ENCODE measurements around the gene ST6GALNAC1.

Gene ST6GALNAC1

DNA sequence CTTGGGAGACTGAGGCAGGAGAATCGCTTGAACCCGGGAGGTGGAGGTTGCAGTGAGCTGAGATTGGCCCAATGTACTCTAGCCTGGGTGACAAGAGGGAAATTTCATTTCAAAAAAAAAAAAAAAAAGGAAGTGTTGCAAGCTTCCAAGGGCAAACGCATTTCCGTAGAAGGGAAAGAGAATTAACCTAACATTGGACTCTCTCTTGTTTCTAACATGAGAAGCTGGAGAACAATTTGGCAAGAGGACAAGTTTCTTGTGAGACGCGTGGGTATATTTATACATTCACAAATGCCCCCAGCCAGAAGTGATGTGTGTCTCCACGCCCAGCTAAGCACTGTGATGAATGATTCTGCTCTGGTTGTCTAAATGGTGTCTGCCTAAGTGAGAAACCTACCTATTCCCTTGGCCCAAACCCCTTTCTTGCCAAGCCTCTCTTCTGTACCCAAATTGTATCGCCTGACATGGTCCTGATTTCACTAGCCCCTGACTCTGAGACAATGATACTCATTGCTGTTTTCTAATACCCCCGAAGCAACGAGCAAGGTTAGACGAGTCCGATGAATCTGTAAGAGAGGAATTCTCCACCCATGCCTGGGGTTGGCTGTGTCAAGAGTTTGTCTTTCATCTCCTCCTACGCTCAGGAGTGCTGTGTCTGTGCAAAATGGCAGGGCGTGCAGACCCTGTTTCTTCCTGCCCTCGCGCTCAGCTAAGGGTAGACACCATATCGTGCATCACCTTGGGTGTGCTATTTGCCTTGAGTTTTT is 43.7 kb downstream of the ST6GALNAC1 start:
- TF ChIP-seq, protein P1, sequence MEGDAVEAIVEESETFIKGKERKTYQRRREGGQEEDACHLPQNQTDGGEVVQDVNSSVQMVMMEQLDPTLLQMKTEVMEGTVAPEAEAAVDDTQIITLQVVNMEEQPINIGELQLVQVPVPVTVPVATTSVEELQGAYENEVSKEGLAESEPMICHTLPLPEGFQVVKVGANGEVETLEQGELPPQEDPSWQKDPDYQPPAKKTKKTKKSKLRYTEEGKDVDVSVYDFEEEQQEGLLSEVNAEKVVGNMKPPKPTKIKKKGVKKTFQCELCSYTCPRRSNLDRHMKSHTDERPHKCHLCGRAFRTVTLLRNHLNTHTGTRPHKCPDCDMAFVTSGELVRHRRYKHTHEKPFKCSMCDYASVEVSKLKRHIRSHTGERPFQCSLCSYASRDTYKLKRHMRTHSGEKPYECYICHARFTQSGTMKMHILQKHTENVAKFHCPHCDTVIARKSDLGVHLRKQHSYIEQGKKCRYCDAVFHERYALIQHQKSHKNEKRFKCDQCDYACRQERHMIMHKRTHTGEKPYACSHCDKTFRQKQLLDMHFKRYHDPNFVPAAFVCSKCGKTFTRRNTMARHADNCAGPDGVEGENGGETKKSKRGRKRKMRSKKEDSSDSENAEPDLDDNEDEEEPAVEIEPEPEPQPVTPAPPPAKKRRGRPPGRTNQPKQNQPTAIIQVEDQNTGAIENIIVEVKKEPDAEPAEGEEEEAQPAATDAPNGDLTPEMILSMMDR (IDR thresholded peaks at IDR 0.05; ENCODE audit: low read depth, low read length) = no peak
- DNase-seq (ENCODE audit: low read depth in 2 of 2) = peak in 1 of 2 donors; percentile 59

DNA sequence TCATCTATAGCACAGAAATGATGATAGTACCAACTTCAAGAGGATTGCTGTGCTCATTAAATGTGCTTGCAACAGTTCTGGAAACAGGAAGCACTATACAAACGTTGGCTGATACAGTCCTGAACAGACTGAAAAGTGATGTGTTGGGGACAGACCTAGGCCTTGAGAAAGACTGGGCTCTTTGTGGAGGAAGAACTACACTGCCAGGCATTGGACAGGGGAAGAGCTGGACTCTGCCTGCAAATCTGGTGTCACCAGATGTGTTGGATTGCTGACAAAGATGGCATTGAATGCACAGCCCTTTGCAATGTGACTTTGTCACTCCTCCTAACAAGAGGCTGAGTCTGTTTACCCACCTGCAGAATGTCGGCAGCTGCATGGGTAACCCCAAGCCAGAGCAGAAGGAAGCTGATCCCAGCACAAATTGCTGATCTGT is 45.5 kb downstream of the ST6GALNAC1 start:
- H3K4me3 ChIP-seq (replicated peaks in 1 of 2; ENCODE audit: low read depth in 2 of 2, low read length in 2 of 2) = no peak overlapping the region
- DNase-seq (ENCODE audit: low read depth in 2 of 2) = no peak
- TF ChIP-seq, protein P1 (IDR thresholded peaks at IDR 0.05; ENCODE audit: low read depth, low read length) = no peak

More for the DNA sequence above, 43.7 kb downstream of the ST6GALNAC1 start:
- H3K4me3 ChIP-seq (replicated peaks in 1 of 2; ENCODE audit: low read depth in 2 of 2, low read length in 2 of 2) = no peak overlapping the region

DNA sequence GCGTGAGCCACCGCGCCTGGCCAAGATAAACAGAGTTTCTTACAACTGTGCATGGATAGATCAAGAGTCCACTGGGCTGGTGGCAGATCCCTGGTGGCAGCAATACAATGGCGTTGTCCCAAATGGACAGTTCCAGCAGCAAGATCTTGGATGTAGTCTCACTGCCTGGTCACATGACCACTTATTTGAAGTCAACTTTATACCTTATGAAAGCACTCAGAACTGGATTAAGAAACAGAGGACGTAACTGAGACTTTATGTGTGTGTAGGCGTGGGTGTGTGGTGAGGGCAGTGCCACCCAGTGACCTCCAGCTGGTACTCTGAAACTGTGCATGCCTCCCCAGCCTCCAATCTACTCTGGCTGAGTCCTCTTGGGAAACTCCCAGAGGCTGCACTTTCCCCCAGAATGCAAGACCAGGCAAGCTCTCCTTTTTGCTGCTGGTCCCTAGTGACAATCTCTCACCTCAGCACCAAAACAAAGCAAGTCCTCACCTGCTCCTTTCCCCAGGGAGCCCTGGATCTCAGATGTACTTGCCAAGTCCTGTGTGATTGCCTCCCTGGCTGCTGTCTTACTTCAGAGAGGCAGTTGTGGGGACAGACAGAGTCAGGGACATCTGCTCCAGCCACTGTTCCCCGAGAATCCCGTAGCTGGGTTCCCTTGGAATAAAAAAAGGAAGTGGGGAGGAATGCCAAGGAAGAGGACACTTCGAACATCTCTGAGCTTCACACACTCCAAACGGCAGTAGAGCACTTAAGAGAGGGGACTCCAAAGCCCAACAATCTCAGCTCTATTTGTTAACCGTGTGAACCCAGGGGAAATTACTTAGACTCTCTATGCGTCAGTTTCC is 46.2 kb downstream of the ST6GALNAC1 start:
- TF ChIP-seq, protein P1 (IDR thresholded peaks at IDR 0.05; ENCODE audit: low read depth, low read length) = no peak
- DNase-seq (ENCODE audit: low read depth in 2 of 2) = no peak
- no peak overlapping the region for H3K4me3 ChIP-seq (replicated peaks in 1 of 2; ENCODE audit: low read depth in 2 of 2, low read length in 2 of 2)

DNA sequence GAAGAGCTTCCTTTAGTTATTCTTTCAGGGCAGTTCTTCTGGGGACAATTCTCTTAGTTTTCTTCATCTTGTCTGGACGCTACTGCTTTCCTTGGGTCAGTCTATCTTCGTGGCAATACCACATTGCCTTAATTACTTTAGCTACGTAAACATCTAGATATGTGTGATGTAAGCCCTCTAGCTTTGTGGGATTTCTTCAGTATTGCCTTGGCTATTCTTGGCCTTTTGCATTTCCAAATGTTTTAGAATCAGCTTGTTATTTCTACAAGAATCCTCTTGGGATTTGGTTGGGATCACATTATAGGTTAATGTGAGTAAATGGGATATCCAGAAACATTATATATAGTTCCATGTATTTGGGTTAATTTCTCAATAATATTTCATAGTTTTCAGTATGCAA is 48.9 kb downstream of the ST6GALNAC1 start:
- no peak for DNase-seq (ENCODE audit: low read depth in 2 of 2)
- H3K4me3 ChIP-seq (replicated peaks in 1 of 2; ENCODE audit: low read depth in 2 of 2, low read length in 2 of 2) = no peak overlapping the region
- TF ChIP-seq, protein P1 (IDR thresholded peaks at IDR 0.05; ENCODE audit: low read depth, low read length) = no peak

GRCh38 chr17:76593959-76594358 is 49.6 kb downstream of the ST6GALNAC1 start:
- H3K4me3 ChIP-seq (replicated peaks in 1 of 2; ENCODE audit: low read depth in 2 of 2, low read length in 2 of 2) = no peak overlapping the region
- no peak for DNase-seq (ENCODE audit: low read depth in 2 of 2)
- TF ChIP-seq, protein P1 (IDR thresholded peaks at IDR 0.05; ENCODE audit: low read depth, low read length) = no peak

- H3K4me3 ChIP-seq (replicated peaks in 1 of 2; ENCODE audit: low read depth in 2 of 2, low read length in 2 of 2) = no peak overlapping the region
- TF ChIP-seq, protein P1 (IDR thresholded peaks at IDR 0.05; ENCODE audit: low read depth, low read length) = no peak
- no peak for DNase-seq (ENCODE audit: low read depth in 2 of 2)
These were observed 50.2 kb downstream of the ST6GALNAC1 start for GRCh38 chr17:76593384-76593826.

All from cardiac fibroblast (primary cell).